Measurements from ENCODE around the gene PITX1.

Gene PITX1

GRCh38 chr5:135051399-135051798 is 17.4 kb upstream of the PITX1 start:
- Histone ChIP-seq H3K27ac (ENCODE audit: low read length) (no peak overlapping the region), H3K36me3 (replicated peaks; ENCODE audit: low read depth, low read length) (no peaks in the 10 kb centered on the region), H4K20me1 (ENCODE audit: insufficient read depth, low read length) (no peaks in the 10 kb centered on the region), H3K4me1 (ENCODE audit: low read length) (peaks cover 27% of the 10 kb centered on the region), H3K9ac (ENCODE audit: low read length) (no peak overlapping the region), H3K4me2 (ENCODE audit: low read length) (no peak overlapping the region), H3K27me3 (ENCODE audit: low read depth, low read length) (no peaks in the 10 kb centered on the region), H2AFZ (ENCODE audit: low read depth, low read length) (no peak overlapping the region), H3K9me3 (ENCODE audit: insufficient read depth, low read length) (no peaks in the 10 kb centered on the region), H3K4me3 (ENCODE audit: low read length) (no peak overlapping the region), H3K79me2 (ENCODE audit: low read length) (no peaks in the 10 kb centered on the region)
- TF ChIP-seq, protein P1, sequence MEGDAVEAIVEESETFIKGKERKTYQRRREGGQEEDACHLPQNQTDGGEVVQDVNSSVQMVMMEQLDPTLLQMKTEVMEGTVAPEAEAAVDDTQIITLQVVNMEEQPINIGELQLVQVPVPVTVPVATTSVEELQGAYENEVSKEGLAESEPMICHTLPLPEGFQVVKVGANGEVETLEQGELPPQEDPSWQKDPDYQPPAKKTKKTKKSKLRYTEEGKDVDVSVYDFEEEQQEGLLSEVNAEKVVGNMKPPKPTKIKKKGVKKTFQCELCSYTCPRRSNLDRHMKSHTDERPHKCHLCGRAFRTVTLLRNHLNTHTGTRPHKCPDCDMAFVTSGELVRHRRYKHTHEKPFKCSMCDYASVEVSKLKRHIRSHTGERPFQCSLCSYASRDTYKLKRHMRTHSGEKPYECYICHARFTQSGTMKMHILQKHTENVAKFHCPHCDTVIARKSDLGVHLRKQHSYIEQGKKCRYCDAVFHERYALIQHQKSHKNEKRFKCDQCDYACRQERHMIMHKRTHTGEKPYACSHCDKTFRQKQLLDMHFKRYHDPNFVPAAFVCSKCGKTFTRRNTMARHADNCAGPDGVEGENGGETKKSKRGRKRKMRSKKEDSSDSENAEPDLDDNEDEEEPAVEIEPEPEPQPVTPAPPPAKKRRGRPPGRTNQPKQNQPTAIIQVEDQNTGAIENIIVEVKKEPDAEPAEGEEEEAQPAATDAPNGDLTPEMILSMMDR (IDR thresholded peaks at IDR 0.05; ENCODE audit: low read depth, low read length) = no peak
- TF ChIP-seq EZH2phosphoT487 (IDR thresholded peaks at IDR 0.05; ENCODE audit: low read depth) = no peak

DNA sequence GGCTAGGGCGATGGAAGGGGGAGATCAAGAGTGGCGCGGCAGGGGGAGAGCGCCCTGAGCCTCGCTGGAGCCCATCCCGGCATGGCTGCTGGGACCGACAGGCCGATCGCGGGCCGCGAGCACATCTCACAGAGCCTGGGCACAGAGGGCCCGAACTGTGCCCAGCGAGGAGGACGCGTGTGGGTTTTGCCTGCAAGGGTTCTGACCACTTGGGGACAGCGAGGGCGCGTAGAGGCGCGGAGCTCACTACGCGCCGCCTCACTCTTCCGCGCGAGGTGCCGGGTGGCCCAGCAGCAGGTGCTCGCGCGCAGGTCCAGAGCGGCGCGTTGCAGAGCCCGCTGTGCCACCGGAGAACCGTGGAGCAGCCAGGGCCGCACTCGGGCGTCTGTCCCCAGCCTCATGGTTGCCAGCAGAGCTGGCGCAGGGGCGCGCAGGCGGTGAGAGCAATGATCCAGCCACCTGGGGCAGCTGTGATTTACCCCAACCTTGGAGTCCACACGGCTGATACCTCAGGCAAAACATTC is 16.3 kb upstream of the PITX1 start:
- Histone ChIP-seq H4K20me1 (ENCODE audit: insufficient read depth, low read length) (no peaks in the 10 kb centered on the region), H3K9me3 (ENCODE audit: insufficient read depth, low read length) (no peaks in the 10 kb centered on the region), H3K9ac (ENCODE audit: low read length) (no peak overlapping the region), H3K36me3 (replicated peaks; ENCODE audit: low read depth, low read length) (no peaks in the 10 kb centered on the region), H3K27me3 (ENCODE audit: low read depth, low read length) (no peaks in the 10 kb centered on the region), H3K4me3 (ENCODE audit: low read length) (no peak overlapping the region), H3K27ac (ENCODE audit: low read length) (no peak overlapping the region), H2AFZ (ENCODE audit: low read depth, low read length) (no peak overlapping the region), H3K4me2 (ENCODE audit: low read length) (no peak overlapping the region), H3K4me1 (ENCODE audit: low read length) (peaks cover 35% of the 10 kb centered on the region), H3K79me2 (ENCODE audit: low read length) (no peaks in the 10 kb centered on the region)
- no peak for TF ChIP-seq EZH2phosphoT487 (IDR thresholded peaks at IDR 0.05; ENCODE audit: low read depth)
- TF ChIP-seq, protein P1 (IDR thresholded peaks at IDR 0.05; ENCODE audit: low read depth, low read length) = no peak

DNA sequence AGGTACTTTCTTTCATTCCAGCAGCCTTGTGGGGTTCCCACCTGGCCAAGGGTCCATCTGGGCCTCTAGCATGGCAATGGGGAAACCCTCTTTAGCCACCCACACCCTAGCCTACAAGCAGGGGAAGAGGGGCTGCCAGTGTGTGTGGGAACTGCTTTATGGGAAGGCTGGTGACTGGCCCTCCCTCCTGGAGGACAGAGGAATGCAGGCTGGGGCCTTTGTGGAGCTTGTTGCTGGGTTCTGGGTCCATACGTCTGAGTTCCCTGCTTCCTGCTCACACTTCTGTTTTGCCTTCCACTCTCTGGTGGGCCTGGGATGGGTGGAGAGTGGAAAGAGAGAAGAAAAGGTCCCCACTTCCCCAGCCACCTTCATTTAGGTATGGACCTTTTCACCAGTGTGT is 14.9 kb upstream of the PITX1 start:
- Histone ChIP-seq H3K4me2 (ENCODE audit: low read length) (no peak overlapping the region), H3K9ac (ENCODE audit: low read length) (no peak overlapping the region), H3K79me2 (ENCODE audit: low read length) (no peaks in the 10 kb centered on the region), H3K4me3 (ENCODE audit: low read length) (no peak overlapping the region), H3K27me3 (ENCODE audit: low read depth, low read length) (no peaks in the 10 kb centered on the region), H3K36me3 (replicated peaks; ENCODE audit: low read depth, low read length) (no peaks in the 10 kb centered on the region), H3K27ac (ENCODE audit: low read length) (no peak overlapping the region), H2AFZ (ENCODE audit: low read depth, low read length) (no peak overlapping the region), H4K20me1 (ENCODE audit: insufficient read depth, low read length) (no peaks in the 10 kb centered on the region), H3K4me1 (ENCODE audit: low read length) (peaks cover 30% of the 10 kb centered on the region), H3K9me3 (ENCODE audit: insufficient read depth, low read length) (no peaks in the 10 kb centered on the region)
- TF ChIP-seq EZH2phosphoT487 (IDR thresholded peaks at IDR 0.05; ENCODE audit: low read depth) = no peak
- TF ChIP-seq, protein P1 (IDR thresholded peaks at IDR 0.05; ENCODE audit: low read depth, low read length) = no peak

DNA sequence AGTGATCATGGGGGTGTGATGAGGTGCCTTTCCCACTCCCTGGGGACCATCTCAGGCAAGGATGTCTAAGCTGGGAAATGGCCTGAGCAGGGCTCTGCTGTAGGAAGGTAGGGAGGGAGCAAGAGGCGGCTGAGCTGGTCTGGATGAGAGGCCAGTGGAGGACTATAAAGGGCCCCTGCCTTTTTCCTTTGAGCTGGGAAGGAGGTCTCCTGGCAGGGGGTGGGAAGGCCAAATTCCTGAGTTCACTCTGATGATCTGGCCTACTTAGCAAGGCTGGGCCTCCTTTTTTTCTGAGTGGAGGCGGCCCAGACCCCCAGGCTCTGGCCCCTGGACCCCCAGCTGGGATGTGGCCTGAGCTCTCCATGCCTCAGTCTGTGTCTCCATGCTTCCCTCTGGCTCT is 14.3 kb upstream of the PITX1 start:
- Histone ChIP-seq H3K4me1 (ENCODE audit: low read length) (peaks cover 24% of the 10 kb centered on the region), H4K20me1 (ENCODE audit: insufficient read depth, low read length) (no peaks in the 10 kb centered on the region), H3K27ac (ENCODE audit: low read length) (no peak overlapping the region), H3K36me3 (replicated peaks; ENCODE audit: low read depth, low read length) (no peaks in the 10 kb centered on the region), H3K9ac (ENCODE audit: low read length) (no peak overlapping the region), H3K9me3 (ENCODE audit: insufficient read depth, low read length) (no peaks in the 10 kb centered on the region), H3K4me3 (ENCODE audit: low read length) (no peak overlapping the region), H3K79me2 (ENCODE audit: low read length) (no peaks in the 10 kb centered on the region), H2AFZ (ENCODE audit: low read depth, low read length) (no peak overlapping the region), H3K4me2 (ENCODE audit: low read length) (no peak overlapping the region), H3K27me3 (ENCODE audit: low read depth, low read length) (no peaks in the 10 kb centered on the region)
- TF ChIP-seq, protein P1 (IDR thresholded peaks at IDR 0.05; ENCODE audit: low read depth, low read length) = no peak
- TF ChIP-seq EZH2phosphoT487 (IDR thresholded peaks at IDR 0.05; ENCODE audit: low read depth) = no peak
